Kidney epithelial cell (primary cell): Measurements from ENCODE around the gene PHC2. TPM values are rescaled to one million over a fixed set of nuclear protein-coding genes. Genes with fewer than 3 reads are reported as not detected.
A peak's percentile ranks its signal among the peaks of the same experiment; 100 is the strongest.

Source experiments
- DNase-seq: peaks from one replicate; pipeline ENCODE4 v3.0.0-alpha.2; 2010; ENCODE audit warnings: low read depth
- H3K27me3 ChIP-seq: 2 replicates; pipeline ENCODE4 v1.6.0; 2011; ENCODE audit warnings: low read length; ENCODE audit not compliant: control insufficient read depth, insufficient read depth
- H3K36me3 ChIP-seq: 2 replicates; pipeline ENCODE4 v1.5.1; 2011; ENCODE audit warnings: low read length; ENCODE audit not compliant: control insufficient read depth, insufficient read depth
- H3K4me3 ChIP-seq: 2 replicates; pipeline ENCODE4 v1.5.1; 2011; ENCODE audit warnings: low read depth, mild to moderate bottlenecking, control low read depth, low read length
- total RNA-seq: library from RNA; depleted of rRNA; stranded (reverse); fragments of >200 nt; gene quantifications from 2 replicates; pipeline ENCODE4 v1.2.3, GENCODE V29; 2015
- TF ChIP-seq, protein P1 (sequence below): IDR thresholded peaks from 2 replicates; pipeline ENCODE4 v1.5.1; 2011; ENCODE audit warnings: mild to moderate bottlenecking, moderate library complexity, low read length, control low read depth, inconsistent platforms; ENCODE audit not compliant: insufficient read depth, poor library complexity, severe bottlenecking

Gene PHC2
- total RNA-seq, 1 donor from 2014 or later: 216 TPM

DNA sequence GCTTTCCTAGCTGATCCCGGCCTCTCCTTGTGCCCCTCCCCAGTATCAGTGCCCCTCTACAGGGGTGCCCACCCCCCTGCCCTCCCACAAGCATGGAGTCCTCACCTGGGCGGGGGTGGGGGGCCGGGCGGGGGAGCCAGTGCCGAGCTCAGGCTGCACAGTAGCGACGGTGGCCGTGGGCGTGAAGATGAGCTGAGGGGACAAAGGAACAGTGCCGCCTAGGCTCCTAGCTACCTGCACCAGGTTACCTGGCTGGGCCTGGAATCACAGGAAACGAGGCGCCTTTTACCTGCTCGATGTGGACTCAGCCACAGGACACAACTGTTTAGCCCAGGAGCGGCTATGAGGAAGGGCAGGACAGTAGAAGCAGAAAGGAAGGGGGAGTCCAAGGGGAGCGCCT is 62.5 kb downstream of the PHC2 start:
- no peaks in the 10 kb centered on the region for H3K27me3 ChIP-seq
- DNase-seq: no peak
- no peaks in the 10 kb centered on the region for H3K36me3 ChIP-seq
- TF ChIP-seq, protein P1, sequence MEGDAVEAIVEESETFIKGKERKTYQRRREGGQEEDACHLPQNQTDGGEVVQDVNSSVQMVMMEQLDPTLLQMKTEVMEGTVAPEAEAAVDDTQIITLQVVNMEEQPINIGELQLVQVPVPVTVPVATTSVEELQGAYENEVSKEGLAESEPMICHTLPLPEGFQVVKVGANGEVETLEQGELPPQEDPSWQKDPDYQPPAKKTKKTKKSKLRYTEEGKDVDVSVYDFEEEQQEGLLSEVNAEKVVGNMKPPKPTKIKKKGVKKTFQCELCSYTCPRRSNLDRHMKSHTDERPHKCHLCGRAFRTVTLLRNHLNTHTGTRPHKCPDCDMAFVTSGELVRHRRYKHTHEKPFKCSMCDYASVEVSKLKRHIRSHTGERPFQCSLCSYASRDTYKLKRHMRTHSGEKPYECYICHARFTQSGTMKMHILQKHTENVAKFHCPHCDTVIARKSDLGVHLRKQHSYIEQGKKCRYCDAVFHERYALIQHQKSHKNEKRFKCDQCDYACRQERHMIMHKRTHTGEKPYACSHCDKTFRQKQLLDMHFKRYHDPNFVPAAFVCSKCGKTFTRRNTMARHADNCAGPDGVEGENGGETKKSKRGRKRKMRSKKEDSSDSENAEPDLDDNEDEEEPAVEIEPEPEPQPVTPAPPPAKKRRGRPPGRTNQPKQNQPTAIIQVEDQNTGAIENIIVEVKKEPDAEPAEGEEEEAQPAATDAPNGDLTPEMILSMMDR: no peak
- H3K4me3 ChIP-seq: no peak overlapping the region

GRCh38 chr1:33367485-33368405 is 63.1 kb downstream of the PHC2 start:
- H3K36me3 ChIP-seq: no peaks in the 10 kb centered on the region
- no peak for DNase-seq
- H3K27me3 ChIP-seq: no peaks in the 10 kb centered on the region
- no peak overlapping the region for H3K4me3 ChIP-seq
- TF ChIP-seq, protein P1: peak; percentile 97

- H3K36me3 ChIP-seq: no peaks in the 10 kb centered on the region
These were observed 64.0 kb downstream of the PHC2 start for GRCh38 chr1:33366762-33367484.

DNA sequence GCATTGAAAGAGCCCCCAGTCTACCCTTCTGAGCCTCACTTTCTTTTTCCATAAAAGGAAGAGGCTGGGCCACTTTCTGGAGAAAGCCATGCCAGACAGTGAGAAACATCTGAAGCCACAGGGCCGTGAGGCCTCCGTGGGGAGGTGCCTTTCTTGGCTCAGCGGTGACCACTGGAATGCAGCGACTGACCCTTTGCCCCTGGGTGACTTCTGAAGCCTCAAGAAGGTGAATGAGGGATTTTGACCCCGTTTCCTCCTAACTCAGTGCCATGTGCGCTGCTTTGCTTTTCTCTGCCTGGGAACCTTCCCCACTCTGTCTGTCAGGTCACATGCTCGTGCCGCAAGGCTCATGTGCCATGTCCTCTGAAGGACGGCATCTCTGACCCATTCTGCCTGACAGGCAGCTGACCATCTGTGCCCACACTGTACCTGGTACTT is 65.3 kb downstream of the PHC2 start:
- peak; percentile 32 for DNase-seq
- TF ChIP-seq, protein P1: no peak
- Histone ChIP-seq H3K36me3 (no peaks in the 10 kb centered on the region), H3K27me3 (no peaks in the 10 kb centered on the region), H3K4me3 (no peak overlapping the region)

More at GRCh38 chr1:33366762-33367484, 64.0 kb downstream of the PHC2 start:
- no peak for DNase-seq
- no peaks in the 10 kb centered on the region for H3K27me3 ChIP-seq
- TF ChIP-seq, protein P1: no peak
- H3K4me3 ChIP-seq: no peak overlapping the region

DNA sequence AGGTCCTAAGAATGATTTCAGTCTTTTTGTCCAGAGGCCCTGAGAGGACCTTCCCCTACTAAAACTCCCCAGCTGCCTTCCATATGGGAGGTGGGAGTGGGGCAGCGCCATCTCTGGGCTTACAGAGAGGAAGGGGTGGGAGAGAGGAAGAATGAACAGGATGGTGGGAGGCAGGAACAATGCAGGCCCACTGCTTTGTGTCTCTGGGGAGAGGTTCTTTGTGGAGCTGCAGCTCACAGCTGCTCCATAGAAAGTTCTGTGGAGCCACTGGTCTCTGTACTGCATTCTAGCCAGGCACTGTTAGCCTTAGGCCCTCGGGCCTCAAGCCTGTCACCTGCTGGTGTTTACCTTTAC is 66.4 kb downstream of the PHC2 start:
- TF ChIP-seq, protein P1: no peak
- H3K4me3 ChIP-seq: no peak overlapping the region
- no peaks in the 10 kb centered on the region for H3K27me3 ChIP-seq
- no peak for DNase-seq
- H3K36me3 ChIP-seq: no peaks in the 10 kb centered on the region
